Ectodermal cell (in vitro differentiated cells): ENCODE results near the gene OR2A14.
"Not testable (repeated sequence)": the region's sequence is repeated elsewhere in the genome, so short reads cannot be mapped to it uniquely, and the experiment has no call there.

ENCODE experiments used
- H3K27ac ChIP-seq: 2 replicates; pipeline ENCODE4 v1.7.0; 2013; ENCODE audit warnings: mild to moderate bottlenecking, low read depth, low read length; ENCODE audit not compliant: insufficient read depth, poor library complexity, severe bottlenecking
- H3K27me3 ChIP-seq: 2 replicates; pipeline ENCODE4 v1.7.0; 2013; ENCODE audit warnings: mild to moderate bottlenecking, low read length; ENCODE audit not compliant: insufficient read depth, control insufficient read depth, poor library complexity, severe bottlenecking
- H3K36me3 ChIP-seq: one replicate; pipeline ENCODE4 v1.7.0; 2013; ENCODE audit warnings: low read length; ENCODE audit not compliant: control insufficient read depth, insufficient read depth
- H3K4me1 ChIP-seq: one replicate; pipeline ENCODE4 v1.7.0; 2013; ENCODE audit warnings: low read length; ENCODE audit not compliant: control insufficient read depth, insufficient read depth
- H3K4me3 ChIP-seq: 2 replicates; pipeline ENCODE4 v1.7.0; 2013; ENCODE audit warnings: low read depth, low read length, control low read depth; ENCODE audit not compliant: insufficient read depth
- H3K9me3 ChIP-seq: 2 replicates; pipeline ENCODE4 v1.7.0; 2013; ENCODE audit warnings: mild to moderate bottlenecking, low read length, moderate library complexity; ENCODE audit not compliant: control insufficient read depth
- WGBS, 2 experiments: methylation state at CpG; one replicate each; pipeline ENCODE4 v1.1.7; 2013; ENCODE audit warnings: missing lambda C conversion rate in 2 of 2; 5-methylcytosine and 5-hydroxymethylcytosine counted together

OR2A14 gene

DNA sequence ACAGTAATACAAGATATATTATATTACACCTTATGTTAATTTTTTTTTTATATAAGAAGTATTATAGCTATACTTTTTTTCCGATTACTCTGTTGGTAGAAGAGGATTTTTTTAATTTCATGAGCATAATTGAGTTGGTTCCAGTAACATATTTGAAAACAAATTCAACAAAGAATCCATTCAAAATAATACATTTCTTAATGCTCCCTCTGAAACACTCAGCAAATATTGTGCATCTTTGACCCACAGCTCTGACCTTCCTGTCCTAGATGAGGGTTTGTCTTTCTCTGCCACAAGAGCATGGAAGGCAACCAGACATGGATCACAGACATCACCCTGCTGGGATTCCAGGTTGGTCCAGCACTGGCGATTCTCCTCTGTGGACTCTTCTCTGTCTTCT lies 13.7 kb upstream of the OR2A14 start, which contains the start of gene OR2A2:
OR2A2 (plus strand) TSS at position 301 of the 400 bp plus-strand sequence; CDS start at position 301, 0 bp downstream.
- Histone ChIP-seq H3K4me3 (no peak within 1 kb of the TSS), H3K27me3 (no peaks in the 10 kb centered on the region), H3K27ac (no peak within 1 kb of the TSS), H3K9me3 (no peaks in the 10 kb centered on the region), H3K36me3 (no peaks in the 10 kb centered on the region), H3K4me1 (no peaks in the 10 kb centered on the region)
- WGBS, 2 experiments, result 90 to 100% methylated on average over 1 of the region's 2 CpGs

DNA sequence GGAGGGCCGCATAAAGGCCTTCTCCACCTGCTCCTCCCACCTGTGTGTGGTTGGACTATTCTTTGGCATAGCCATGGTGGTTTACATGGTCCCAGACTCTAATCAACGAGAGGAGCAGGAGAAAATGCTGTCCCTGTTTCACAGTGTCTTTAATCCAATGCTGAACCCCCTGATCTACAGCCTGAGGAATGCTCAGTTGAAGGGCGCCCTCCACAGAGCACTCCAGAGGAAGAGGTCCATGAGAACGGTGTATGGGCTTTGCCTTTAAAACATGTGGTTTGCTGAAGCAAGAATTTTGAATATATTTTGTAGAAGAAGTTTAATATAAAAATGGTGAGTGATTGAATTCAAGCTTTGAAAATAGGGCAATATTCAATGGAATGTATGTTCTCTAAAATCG lies 12.7 kb upstream of the OR2A14 start:
- no peaks in the 10 kb centered on the region for H3K27me3 ChIP-seq
- H3K9me3 ChIP-seq, result no peaks in the 10 kb centered on the region
- H3K27ac ChIP-seq, result no peak overlapping the region
- H3K4me3 ChIP-seq, result no peak overlapping the region
- H3K36me3 ChIP-seq, result no peaks in the 10 kb centered on the region
- 88 to 94% methylated on average over 5 of the region's 5 CpGs for WGBS, 2 experiments
- no peaks in the 10 kb centered on the region for H3K4me1 ChIP-seq

DNA sequence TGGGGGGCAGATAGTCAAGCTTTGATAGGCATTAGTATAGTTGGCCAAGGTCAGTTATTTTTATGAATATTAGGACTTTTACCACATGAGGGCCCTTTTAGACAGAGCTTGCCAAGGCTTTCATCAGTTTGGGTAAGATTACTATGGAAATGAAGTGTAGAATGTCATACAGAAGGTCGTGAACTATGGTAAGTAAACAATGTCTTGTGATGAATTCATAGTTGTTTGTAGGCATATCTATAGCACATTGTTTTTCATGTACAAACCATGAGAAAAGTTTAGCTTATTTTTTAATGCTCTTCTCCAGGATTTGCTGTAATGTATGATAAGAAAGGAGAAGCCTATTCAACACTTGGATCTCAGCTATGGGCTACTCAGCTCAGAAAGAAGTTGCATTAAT lies 9.3 kb upstream of the OR2A14 start:
- Histone ChIP-seq H3K4me1 (no peaks in the 10 kb centered on the region), H3K27ac (no peak overlapping the region), H3K36me3 (no peaks in the 10 kb centered on the region), H3K9me3 (no peaks in the 10 kb centered on the region), H3K4me3 (no peak overlapping the region), H3K27me3 (no peaks in the 10 kb centered on the region)
- WGBS, 2 experiments, result 73 to 83% methylated on average over 1 of the region's 1 CpG

DNA sequence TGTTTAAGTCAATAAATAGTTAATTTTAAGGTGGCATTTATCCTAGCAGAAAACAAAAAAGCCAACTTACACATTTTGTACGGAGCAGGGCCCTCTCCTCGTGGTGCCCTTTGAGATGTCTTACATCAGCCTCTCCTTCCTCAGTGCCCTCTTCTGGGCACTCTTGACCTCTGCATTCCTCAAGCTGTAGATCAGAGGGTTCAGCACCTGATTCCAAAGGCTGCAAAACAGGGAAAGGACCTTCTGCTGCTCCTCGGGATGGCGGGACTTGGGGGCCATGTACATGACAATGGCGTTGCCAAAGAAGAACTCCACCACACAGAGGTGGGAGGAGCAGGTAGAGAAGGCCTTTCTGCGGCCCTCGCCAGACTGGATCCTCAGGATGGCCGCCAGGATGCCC lies 4.6 kb upstream of the OR2A14 start:
- Histone ChIP-seq H3K4me3 (no peak overlapping the region), H3K36me3 (no peaks in the 10 kb centered on the region), H3K27me3 (no peaks in the 10 kb centered on the region), H3K4me1 (no peaks in the 10 kb centered on the region), H3K27ac (no peak overlapping the region), H3K9me3 (no peaks in the 10 kb centered on the region)
- WGBS, 2 experiments, result 72 to 76% methylated on average over 8 of the region's 8 CpGs

DNA sequence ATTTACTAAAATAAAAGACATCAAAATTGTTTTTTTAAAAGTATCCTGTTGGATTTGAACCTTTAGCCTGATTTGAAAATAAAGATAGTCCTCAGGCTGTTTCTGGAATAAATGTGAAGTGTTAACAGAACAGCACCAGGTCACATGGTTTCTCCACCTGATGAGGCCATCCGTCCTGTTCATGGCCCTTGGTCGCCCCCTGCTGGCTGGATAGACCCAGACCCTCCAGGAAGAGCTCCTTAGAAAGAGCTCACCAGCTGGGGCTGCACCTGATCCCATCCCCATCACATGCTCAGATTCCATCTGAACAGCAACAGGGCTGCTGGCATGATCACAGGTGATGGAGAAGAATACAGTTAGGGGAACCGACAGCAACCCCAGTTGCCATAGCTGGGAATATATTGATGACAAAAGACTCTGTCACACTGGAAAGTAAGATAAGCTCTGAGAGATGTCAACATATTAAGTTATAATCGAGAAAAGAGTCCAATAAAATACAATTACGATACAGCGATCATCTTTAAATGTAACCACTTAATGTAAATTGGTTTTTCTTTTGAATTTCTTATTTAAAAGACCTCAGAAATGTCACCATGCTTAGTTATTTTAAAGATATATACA lies 4.8 kb downstream of the OR2A14 start:
- Histone ChIP-seq H3K36me3 (no peaks in the 10 kb centered on the region), H3K4me3 (no peak overlapping the region), H3K27me3 (no peaks in the 10 kb centered on the region), H3K9me3 (no peaks in the 10 kb centered on the region), H3K27ac (no peak overlapping the region), H3K4me1 (no peaks in the 10 kb centered on the region)
- WGBS, 2 experiments, result 5 to 45% methylated on average over 3 to 6 of the region's 6 CpGs

DNA sequence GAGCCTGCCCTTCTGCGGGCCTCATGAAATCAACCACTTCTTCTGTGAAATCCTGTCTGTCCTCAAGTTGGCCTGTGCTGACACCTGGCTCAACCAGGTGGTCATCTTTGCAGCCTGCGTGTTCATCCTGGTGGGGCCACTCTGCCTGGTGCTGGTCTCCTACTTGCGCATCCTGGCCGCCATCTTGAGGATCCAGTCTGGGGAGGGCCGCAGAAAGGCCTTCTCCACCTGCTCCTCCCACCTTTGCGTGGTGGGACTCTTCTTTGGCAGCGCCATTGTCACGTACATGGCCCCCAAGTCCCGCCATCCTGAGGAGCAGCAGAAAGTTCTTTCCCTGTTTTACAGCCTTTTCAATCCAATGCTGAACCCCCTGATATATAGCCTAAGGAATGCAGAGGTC lies 6.6 kb downstream of the OR2A14 start:
- not testable (repeated sequence) for H3K9me3 ChIP-seq, H3K27ac ChIP-seq, H3K4me3 ChIP-seq, H3K4me1 ChIP-seq, H3K36me3 ChIP-seq, H3K27me3 ChIP-seq
- 93 to 96% methylated on average over 9 of the region's 9 CpGs for WGBS, 2 experiments

DNA sequence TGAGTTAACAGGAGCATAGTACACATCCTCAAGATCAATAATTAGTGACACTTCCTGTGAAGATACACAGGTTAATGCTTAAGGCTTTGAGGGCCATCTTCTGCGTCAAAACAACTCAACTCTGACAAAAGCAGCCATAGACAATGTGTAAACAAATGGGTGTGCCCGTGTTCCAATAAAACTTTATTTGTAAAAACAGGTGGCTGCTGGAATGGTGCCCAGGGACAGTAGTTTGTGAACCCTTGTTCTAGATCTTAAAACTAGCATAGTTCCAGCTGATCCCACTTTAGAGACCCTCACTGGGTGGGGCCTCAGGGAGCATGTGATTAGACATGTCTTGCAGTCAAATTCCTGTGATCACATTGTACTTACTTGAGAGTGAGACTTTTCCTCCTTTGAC lies 7.8 kb downstream of the OR2A14 start:
- Histone ChIP-seq H3K4me3 (no peak overlapping the region), H3K9me3 (no peaks in the 10 kb centered on the region), H3K27ac (no peak overlapping the region), H3K27me3 (no peaks in the 10 kb centered on the region), H3K36me3 (no peaks in the 10 kb centered on the region), H3K4me1 (no peaks in the 10 kb centered on the region)
- WGBS, 2 experiments, result 91 to 96% methylated on average over 2 of the region's 2 CpGs

DNA sequence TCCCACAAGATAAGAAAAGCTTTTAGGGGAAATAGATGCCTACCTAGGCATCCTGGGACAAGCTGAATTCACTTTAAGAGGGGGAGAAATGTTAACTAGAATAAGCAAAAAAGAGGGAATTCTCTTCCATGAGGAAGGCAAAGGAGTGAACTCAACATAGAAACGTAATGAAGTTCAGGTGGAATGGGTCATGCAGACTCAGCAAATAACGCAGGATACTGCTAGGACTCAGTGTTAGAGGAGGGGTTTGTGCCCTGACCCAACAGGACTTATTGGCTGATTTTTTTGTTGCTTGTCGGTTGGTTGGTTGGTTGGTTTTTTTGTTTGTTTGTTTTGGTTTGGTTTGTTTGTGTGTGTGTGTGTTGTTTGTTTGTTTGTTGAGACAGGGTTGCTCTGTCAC lies 9.3 kb downstream of the OR2A14 start:
- WGBS, 2 experiments, result 86 to 92% methylated on average over 3 of the region's 3 CpGs
- Histone ChIP-seq H3K4me1 (no peaks in the 10 kb centered on the region), H3K27me3 (no peaks in the 10 kb centered on the region), H3K4me3 (no peak overlapping the region), H3K9me3 (no peaks in the 10 kb centered on the region), H3K36me3 (no peaks in the 10 kb centered on the region), H3K27ac (no peak overlapping the region)

DNA sequence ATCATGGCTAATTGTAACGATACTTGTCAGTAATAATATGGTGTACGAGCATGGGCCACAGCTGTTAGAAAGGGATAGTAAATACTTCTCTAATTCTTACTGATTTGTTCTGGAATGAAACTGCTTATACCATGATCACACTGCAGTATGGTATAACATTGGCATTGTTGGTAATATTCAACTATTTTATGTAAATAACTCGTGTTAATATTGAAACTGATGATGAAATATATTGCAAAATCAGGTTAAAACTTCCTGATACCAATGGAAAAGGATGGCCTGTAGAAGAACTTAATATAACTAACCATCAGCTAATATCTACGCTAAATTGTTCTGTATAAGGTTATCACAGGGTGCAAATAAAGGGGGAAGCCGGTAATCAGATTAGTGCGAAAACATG lies 10.3 kb downstream of the OR2A14 start:
- Histone ChIP-seq H3K27me3 (no peaks in the 10 kb centered on the region), H3K4me3 (no peak overlapping the region), H3K27ac (no peak overlapping the region), H3K9me3 (no peaks in the 10 kb centered on the region), H3K36me3 (no peaks in the 10 kb centered on the region), H3K4me1 (no peaks in the 10 kb centered on the region)
- 76 to 80% methylated on average over 5 to 6 of the region's 6 CpGs for WGBS, 2 experiments

DNA sequence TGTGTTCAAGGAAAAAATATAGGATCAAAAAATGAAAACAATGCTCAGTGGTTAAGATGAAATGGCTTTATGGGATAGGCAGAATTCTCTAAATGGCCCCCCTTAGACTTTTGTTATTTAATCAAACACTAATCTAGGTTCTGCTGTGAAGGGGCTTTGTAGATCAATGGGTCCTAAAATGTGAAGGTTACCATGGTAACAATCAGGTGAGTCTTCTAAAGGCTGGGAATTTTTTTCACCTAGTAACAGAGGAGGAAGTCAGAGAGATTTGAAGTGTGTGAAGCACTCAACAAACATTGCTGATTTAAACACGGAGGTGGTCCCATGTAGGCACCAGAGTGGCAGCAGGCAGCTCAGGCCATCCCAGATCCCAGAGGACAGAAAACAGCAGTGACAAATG lies 11.1 kb downstream of the OR2A14 start:
- H3K27ac ChIP-seq, result no peak overlapping the region
- H3K4me1 ChIP-seq, result no peaks in the 10 kb centered on the region
- H3K9me3 ChIP-seq, result no peaks in the 10 kb centered on the region
- no peak overlapping the region for H3K4me3 ChIP-seq
- WGBS, 2 experiments, result 77 to 79% methylated on average over 1 of the region's 1 CpG
- H3K36me3 ChIP-seq, result no peaks in the 10 kb centered on the region
- no peaks in the 10 kb centered on the region for H3K27me3 ChIP-seq

DNA sequence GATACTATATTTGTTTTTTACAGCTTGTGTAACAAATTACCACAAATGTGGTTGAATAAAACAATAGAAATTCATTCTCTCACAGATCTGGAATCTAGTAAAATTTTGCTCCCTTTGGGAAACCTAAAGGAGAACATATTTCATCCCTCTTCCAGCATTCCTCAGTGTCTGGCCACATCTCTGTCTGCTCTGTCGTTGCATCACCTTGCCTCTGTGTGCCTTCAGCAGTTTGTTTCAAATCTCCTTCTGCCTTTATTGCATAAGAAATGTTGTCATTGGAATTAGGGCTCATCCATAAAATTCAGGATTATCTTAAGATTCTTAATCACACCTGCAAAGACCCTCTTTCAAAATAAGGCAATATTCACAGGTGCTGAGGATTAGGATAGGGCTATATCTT lies 14.5 kb downstream of the OR2A14 start:
- Histone ChIP-seq H3K27me3 (no peaks in the 10 kb centered on the region), H3K36me3 (no peaks in the 10 kb centered on the region), H3K4me3 (no peak overlapping the region), H3K27ac (no peak overlapping the region), H3K9me3 (no peaks in the 10 kb centered on the region), H3K4me1 (no peaks in the 10 kb centered on the region)
- 83 to 91% methylated on average over 1 of the region's 1 CpG for WGBS, 2 experiments
